ENCODE measurements around the gene CDC42EP5.

- no peak for TF ChIP-seq CTCF (IDR thresholded peaks at IDR 0.05; ENCODE audit: low read depth, low read length, poor library complexity, severe bottlenecking)
- TF ChIP-seq EZH2phosphoT487 (IDR thresholded peaks at IDR 0.05; ENCODE audit: borderline replicate concordance, low read length): no peak
Observed at GRCh38 chr19:54475706-54476105, 2.6 kb upstream of the CDC42EP5 start.
